Lower leg skin (tissue), 4 donors: ENCODE measurements around the gene APBA2. TPM values are rescaled to one million over a fixed set of nuclear protein-coding genes. Genes with fewer than 3 reads are reported as not detected.

Experiments
- DNase-seq, 2 donors: peaks; one replicate each; pipeline ENCODE4 v3.0.0-alpha.2; 2019; ENCODE audit warnings: low spot score in 2 of 2
- H3K4me3 ChIP-seq: fragments of 200-600 bp; sonication (generic); 2 replicates; pipeline ENCODE4 v1.5.1; 2017; ENCODE audit warnings: mild to moderate bottlenecking, low read depth; ENCODE audit not compliant: poor library complexity, severe bottlenecking
- POLR2A ChIP-seq, 2 donors: fragments of 450-650 bp; IDR thresholded peaks; one replicate each; pipeline ENCODE4 v1.6.1; 2016 to 2017; ENCODE audit warnings: antibody characterized with exemption in 2 of 2, mild to moderate bottlenecking in 1 of 2, moderate library complexity in 1 of 2
- WGBS, 2 donors: methylation state at CpG; one replicate each; pipeline ENCODE4 v1.1.5; 2018; 5-methylcytosine and 5-hydroxymethylcytosine counted together
- intact Hi-C: fragments of 100-400 bp; cut with DNase I; formaldehyde crosslinking; loops from one replicate; pipeline ENCODE4 v1.15.0; 2023; ENCODE audit warnings: low total_unique reads
- total RNA-seq, 4 donors: library from RNA; depleted of rRNA; stranded (reverse); fragments of >200 nt; gene quantifications; one replicate each; pipeline ENCODE4 v1.1.0, GENCODE V29; 2016
- TF ChIP-seq, protein P1 (sequence below), 3 donors: fragments of 450-650 bp; IDR thresholded peaks; one replicate each; pipeline ENCODE4 v1.5.1; 2016; ENCODE audit warnings: antibody characterized with exemption in 3 of 3, mild to moderate bottlenecking in 3 of 3, moderate library complexity in 2 of 3

The APBA2 gene
- total RNA-seq, 4 donors from 2014 or later, result 0.80 to 1.9 (median 1.6) TPM

GRCh38 chr15:29086891-29087290 is 201.1 kb downstream of the APBA2 start:
- no peak overlapping the region for H3K4me3 ChIP-seq
- WGBS, 2 donors, result 83 to 94% methylated on average over 2 of the region's 2 CpGs
- DNase-seq, result no peak
- no peak for TF ChIP-seq POLR2A (IDR thresholded peaks at IDR 0.05)
- TF ChIP-seq, protein P1, sequence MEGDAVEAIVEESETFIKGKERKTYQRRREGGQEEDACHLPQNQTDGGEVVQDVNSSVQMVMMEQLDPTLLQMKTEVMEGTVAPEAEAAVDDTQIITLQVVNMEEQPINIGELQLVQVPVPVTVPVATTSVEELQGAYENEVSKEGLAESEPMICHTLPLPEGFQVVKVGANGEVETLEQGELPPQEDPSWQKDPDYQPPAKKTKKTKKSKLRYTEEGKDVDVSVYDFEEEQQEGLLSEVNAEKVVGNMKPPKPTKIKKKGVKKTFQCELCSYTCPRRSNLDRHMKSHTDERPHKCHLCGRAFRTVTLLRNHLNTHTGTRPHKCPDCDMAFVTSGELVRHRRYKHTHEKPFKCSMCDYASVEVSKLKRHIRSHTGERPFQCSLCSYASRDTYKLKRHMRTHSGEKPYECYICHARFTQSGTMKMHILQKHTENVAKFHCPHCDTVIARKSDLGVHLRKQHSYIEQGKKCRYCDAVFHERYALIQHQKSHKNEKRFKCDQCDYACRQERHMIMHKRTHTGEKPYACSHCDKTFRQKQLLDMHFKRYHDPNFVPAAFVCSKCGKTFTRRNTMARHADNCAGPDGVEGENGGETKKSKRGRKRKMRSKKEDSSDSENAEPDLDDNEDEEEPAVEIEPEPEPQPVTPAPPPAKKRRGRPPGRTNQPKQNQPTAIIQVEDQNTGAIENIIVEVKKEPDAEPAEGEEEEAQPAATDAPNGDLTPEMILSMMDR (IDR thresholded peaks at IDR 0.05), result no peak
- intact Hi-C loops, result no loop called here

DNA sequence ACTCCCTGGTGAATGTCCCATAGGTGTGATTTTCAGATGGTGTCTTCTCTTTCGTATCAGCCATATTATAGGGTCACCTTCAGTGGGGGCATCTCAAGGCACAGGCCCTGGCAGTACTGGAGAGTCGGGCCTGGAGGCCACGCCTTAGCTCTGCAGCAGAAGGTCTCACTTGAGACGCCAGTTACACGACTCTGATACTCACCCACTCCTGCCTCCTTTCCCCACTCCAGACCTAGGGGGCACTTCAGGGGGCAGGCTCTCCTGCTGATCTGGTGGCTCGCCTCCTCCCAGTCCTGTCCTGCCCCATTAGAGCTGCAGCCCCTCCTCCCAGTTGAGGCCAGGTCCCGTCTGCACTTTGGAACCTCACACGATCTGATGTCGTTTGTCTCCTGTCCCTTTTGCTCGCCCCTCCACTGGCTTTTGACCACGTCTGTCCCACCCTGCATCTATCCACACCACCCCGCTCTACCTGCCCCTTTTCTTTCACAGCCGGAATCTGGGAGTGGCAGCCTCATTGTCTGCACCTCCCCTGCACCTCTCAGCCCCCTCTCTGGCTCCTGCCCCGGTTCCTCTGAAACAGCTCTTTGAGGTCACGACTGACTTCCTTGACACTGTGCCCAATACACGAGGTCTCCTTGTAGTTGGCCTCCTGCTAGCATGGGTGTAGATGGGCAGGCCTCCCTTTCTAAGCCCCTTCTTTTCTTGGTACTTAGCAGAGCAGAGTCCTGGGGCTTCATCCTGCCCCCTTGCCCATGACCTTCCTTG is 201.9 kb downstream of the APBA2 start:
- DNase-seq, result no peak
- 82% methylated on average over 16 of the region's 16 CpGs for WGBS, 2 donors
- no peak for TF ChIP-seq POLR2A (IDR thresholded peaks at IDR 0.05)
- TF ChIP-seq, protein P1 (IDR thresholded peaks at IDR 0.05), result no peak
- no peak overlapping the region for H3K4me3 ChIP-seq
- intact Hi-C loops, result no loop called here

GRCh38 chr15:29088666-29089065 is 202.9 kb downstream of the APBA2 start:
- DNase-seq, result no peak
- intact Hi-C loops, result no loop called here
- 88% methylated on average over 5 of the region's 5 CpGs for WGBS, 2 donors
- no peak overlapping the region for H3K4me3 ChIP-seq
- TF ChIP-seq, protein P1 (IDR thresholded peaks at IDR 0.05), result no peak
- no peak for TF ChIP-seq POLR2A (IDR thresholded peaks at IDR 0.05)

GRCh38 chr15:29089731-29090616 is 204.2 kb downstream of the APBA2 start:
- WGBS, 2 donors, result 74 to 80% methylated on average over 15 to 16 of the region's 16 CpGs
- DNase-seq, result no peak
- no peak overlapping the region for H3K4me3 ChIP-seq
- intact Hi-C loops, result no loop called here
- TF ChIP-seq POLR2A (IDR thresholded peaks at IDR 0.05), result no peak
- TF ChIP-seq, protein P1 (IDR thresholded peaks at IDR 0.05), result no peak

DNA sequence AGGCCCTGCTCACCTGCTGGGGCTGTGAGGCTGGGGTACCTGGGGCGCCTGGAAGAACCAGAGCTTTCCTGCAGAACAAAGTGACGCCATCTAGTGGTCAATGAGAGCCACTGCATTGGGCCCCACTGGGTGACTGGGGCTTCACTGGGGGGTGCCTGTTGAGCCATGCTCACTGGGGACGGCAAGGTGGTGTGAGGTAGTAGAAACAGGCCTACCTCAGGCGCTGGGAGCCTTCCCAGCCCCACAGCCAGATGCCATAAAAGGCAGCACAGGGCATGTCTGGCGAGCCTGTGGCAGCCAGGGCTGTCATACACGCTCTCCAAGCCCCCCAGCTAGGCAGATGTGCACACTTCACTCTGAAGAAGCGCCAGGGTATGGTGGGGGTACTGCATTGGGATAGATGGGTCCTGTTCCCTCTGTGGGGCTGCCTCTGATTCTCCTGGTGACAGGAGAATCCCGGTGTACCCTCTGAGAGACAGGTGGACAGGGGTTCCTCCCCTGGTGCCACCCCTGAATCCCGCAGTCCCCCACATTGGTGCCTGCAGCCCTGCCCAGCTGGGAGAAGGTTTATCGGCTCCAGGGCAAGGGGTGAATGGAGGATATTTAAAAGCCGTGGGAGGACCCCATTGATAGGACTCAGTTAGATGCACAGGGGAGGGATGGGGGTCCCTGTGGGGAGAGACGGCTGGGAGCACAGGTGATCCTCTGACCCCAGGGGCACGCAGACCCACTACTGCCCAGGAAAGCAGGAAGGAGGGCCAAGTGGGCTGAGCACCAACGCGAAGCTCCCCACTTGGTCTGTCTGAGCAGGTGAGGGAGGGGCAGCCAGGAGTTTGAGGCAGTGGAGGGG is 205.1 kb downstream of the APBA2 start:
- WGBS, 2 donors, result 69 to 76% methylated on average over 11 to 13 of the region's 15 CpGs
- TF ChIP-seq, protein P1 (IDR thresholded peaks at IDR 0.05), result no peak
- no peak for TF ChIP-seq POLR2A (IDR thresholded peaks at IDR 0.05)
- no peak overlapping the region for H3K4me3 ChIP-seq
- intact Hi-C loops, result no loop called here
- no peak for DNase-seq
